Cerebellar nuclear complex (tissue), 1 donor: ENCODE measurements around the gene CPED1.
A peak's percentile ranks its signal among the peaks of the same experiment; 100 is the strongest.

ENCODE experiments used
- DNase-seq, 2 experiments: peaks; one replicate each; lab custom pipeline; 2025; lab: John Stamatoyannopoulos, UW

Gene CPED1

GRCh38 chr7:120988591-120989256 is at the start of gene CPED1:
Gene CPED1 (plus strand): TSS chr7:120988711. CDS start chr7:120989622, 911 bp downstream.
- DNase-seq: no peak

- DNase-seq: no peak
These were observed 49.2 kb upstream of the CPED1 start for GRCh38 chr7:120939345-120939744.

- DNase-seq: no peak
These were observed 47.4 kb upstream of the CPED1 start for GRCh38 chr7:120941064-120941463.

GRCh38 chr7:120941856-120942255 is 46.7 kb upstream of the CPED1 start:
- no peak for DNase-seq

GRCh38 chr7:120942861-120943260 is 45.6 kb upstream of the CPED1 start:
- DNase-seq: no peak

GRCh38 chr7:120944826-120945562 is 43.5 kb upstream of the CPED1 start:
- no peak for DNase-seq

- DNase-seq: no peak
These were observed 40.5 kb upstream of the CPED1 start for GRCh38 chr7:120947980-120948379.

GRCh38 chr7:120949393-120949911 is 39.1 kb upstream of the CPED1 start:
- no peak for DNase-seq

GRCh38 chr7:120949998-120950538 is 38.4 kb upstream of the CPED1 start:
- no peak for DNase-seq

- peak; percentile 80 to 97 for DNase-seq
These were observed 37.8 kb upstream of the CPED1 start, which contains the start of gene ING3 for GRCh38 chr7:120950539-120951308. Gene ING3 (plus strand): TSS chr7:120950777. CDS start chr7:120950897, 120 bp downstream.

GRCh38 chr7:120951309-120951699 is 37.2 kb upstream of the CPED1 start:
- no peak for DNase-seq

- DNase-seq: no peak
These were observed 36.7 kb upstream of the CPED1 start for GRCh38 chr7:120951826-120952225.

GRCh38 chr7:120955577-120956149 is 32.8 kb upstream of the CPED1 start:
- DNase-seq: no peak

- no peak for DNase-seq
These were observed 28.5 kb upstream of the CPED1 start for GRCh38 chr7:120959929-120960484.

GRCh38 chr7:120960714-120961113 is 27.8 kb upstream of the CPED1 start:
- DNase-seq: no peak

GRCh38 chr7:120961638-120962173 is 26.8 kb upstream of the CPED1 start:
- DNase-seq: no peak

- no peak for DNase-seq
These were observed 24.4 kb upstream of the CPED1 start for GRCh38 chr7:120964088-120964487.

- no peak for DNase-seq
These were observed 21.6 kb upstream of the CPED1 start for GRCh38 chr7:120966961-120967360.

- DNase-seq: no peak
These were observed 14.7 kb upstream of the CPED1 start for GRCh38 chr7:120973849-120974248.

- no peak for DNase-seq
These were observed 8.6 kb upstream of the CPED1 start for GRCh38 chr7:120979765-120980499.
